Stimulated activated CD8-positive, alpha-beta memory T cell treated with anti-CD3 and anti-CD28 coated beads, Interleukin-15, amount 100 ng/mL, for 48 hours (primary cell): ENCODE data around the gene CROCC.

Experiments used
- DNase-seq, 2 donors: peaks; one replicate each; pipeline ENCODE4 v3.0.0-alpha.2; 2020; ENCODE audit warnings: low read depth in 2 of 2

CROCC gene

GRCh38 chr1:16969057-16969611 lies 47.4 kb downstream of the CROCC start:
- no peak for DNase-seq

DNA sequence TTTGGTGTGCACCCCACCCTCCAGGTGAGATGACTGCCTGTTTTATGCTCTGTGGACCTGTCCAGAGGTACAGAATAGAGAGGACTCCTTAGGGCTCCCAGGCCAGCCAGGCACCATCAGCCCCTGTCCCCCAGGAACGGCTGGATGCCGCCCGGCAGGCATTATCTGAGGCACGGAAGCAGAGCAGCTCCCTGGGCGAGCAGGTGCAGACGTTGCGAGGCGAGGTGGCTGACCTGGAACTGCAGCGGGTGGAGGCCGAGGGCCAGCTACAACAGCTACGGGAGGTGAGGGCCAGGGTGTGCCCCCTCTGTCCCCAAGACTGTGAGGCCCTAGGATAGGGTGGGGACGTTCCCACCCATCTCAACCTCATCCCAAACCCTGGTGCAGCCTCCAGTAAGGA lies 47.9 kb downstream of the CROCC start:
- DNase-seq = no peak

GRCh38 chr1:16970132-16970910 lies 48.6 kb downstream of the CROCC start:
- DNase-seq = no peak

- DNase-seq = no peak
These were observed 49.8 kb downstream of the CROCC start for GRCh38 chr1:16971341-16972188.

DNA sequence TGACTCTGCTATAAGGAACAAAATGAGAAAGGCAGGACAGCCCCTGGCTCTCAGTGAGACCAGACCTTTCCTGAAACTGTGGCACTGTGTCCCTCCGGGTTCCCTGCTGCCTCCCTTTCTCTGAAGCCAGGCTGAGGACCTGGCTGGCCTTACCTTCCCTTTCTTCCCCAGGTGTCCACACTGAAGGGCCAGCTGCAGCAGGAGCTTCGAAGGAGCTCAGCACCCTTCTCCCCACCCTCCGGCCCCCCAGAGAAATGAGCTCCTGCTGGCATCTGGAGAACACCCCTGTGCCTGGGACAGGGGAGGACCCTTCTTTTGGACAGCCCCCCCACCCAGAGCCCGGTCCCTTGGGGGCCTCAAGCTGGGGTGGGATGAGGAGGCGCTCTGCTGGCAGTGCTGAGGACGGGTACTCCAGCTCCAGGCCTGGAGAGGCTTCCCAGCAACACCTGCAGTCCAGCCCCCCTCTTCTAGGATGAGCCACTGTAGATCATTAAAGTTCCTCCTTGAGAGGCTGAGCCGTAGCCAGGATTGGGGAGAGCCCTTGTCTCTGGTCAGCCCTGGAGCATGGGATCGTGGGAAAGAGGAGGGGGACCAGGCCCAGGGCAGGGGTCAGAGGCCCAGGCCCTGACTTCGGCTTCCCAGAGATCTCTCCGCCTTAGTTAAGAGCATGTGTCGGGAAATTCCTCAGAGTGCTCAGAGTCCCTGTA lies 50.6 kb downstream of the CROCC start:
- DNase-seq = no peak

DNA sequence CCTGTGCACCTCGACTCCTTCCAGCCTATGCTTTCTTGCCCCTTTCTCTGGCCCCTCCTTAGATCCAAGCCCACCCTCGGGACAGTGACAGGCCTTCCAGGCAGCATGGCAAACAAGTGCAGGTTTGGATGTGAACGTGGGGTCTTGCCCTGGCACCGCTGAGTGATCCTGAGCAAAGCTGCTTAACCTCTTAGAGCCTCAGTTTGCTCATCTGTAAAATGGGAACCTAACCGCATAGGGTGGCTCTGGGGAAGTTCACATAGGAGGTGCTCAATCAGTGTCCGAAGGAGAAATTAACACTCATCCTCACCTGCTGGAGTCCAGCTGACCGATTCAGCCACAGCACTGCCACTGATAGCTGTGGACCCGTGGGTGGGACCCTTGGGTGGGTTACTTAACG lies 51.5 kb downstream of the CROCC start:
- DNase-seq = no peak

DNA sequence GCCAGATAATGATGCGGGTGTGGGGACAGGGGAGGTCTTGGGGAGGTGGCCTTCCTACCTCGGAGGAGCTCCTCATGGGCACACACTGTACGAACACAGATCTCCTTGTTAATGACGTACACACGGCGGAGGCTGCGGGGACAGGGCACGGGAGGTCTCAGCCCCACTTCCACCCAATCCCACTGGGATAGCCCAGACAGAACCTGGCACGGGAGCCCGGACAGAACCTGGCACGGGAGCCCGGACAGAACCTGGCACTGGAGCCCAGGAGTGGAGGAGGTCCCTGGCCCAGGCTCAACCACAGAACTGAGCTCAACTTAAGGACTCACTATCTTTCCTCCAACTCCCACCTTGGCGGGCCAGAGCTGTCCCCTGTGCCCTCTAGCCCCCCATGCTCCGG lies 53.5 kb downstream of the CROCC start:
- no peak for DNase-seq

GRCh38 chr1:16975838-16976237 lies 54.1 kb downstream of the CROCC start:
- no peak for DNase-seq

- DNase-seq = no peak
These were observed 55.2 kb downstream of the CROCC start for GRCh38 chr1:16976966-16977365.

- DNase-seq = no peak
These were observed 55.6 kb downstream of the CROCC start for GRCh38 chr1:16977377-16977776.

DNA sequence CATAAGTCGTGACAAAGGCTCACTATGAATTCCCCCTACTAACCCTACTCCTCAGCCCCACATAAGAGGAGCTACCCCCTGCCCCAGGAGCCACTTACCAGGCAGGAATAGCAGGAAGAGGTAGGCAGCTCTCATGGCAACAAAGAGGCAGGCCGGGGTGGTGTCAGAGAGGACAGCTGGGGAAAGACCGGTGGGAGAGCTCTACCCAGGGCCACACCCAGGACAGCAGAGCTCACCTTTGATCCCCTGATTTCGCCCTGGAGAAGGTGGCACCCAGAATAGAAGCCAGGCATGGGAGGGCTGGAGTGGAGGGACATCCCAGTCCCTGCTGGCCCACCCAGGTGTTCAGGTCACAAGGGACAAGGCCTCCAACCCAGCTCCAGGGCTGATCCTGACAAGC lies 56.4 kb downstream of the CROCC start:
- no peak for DNase-seq

GRCh38 chr1:16978567-16979474 lies 57.1 kb downstream of the CROCC start:
- no peak for DNase-seq

GRCh38 chr1:16979475-16980327 lies 58.0 kb downstream of the CROCC start:
- no peak for DNase-seq

- no peak for DNase-seq
These were observed 58.9 kb downstream of the CROCC start, which contains the start of gene MFAP2 for GRCh38 chr1:16980473-16981268. Gene MFAP2 (minus strand): TSS chr1:16980620. CDS start chr1:16978273, 2,347 bp downstream.

DNA sequence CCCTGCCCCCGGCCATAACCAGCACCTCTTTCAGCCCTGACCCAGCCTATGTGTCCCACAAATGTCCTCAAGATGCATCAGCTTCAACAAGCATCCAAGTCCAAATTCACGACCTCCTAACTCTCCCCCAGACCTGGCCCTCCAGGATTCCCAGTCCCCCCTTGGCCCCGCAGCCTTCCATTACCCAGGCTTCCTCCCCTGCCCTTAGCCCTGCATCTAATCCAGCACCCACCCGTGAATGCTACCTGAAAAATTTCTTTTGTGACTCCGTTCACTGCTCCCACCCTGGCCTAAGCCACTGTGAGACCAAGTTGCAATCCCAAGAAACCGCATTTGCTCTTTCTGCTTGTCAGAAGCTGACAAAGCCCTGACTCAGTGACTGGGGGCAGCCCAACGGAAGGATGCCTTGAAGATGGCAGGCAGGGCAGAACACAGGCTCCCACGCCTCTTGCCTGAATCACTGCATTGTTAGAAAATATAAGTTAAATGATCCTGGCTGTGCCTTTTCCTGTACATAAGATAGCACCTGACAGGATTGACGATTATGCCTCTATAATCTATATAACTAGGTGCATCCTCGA lies 59.6 kb downstream of the CROCC start:
- DNase-seq = no peak

DNA sequence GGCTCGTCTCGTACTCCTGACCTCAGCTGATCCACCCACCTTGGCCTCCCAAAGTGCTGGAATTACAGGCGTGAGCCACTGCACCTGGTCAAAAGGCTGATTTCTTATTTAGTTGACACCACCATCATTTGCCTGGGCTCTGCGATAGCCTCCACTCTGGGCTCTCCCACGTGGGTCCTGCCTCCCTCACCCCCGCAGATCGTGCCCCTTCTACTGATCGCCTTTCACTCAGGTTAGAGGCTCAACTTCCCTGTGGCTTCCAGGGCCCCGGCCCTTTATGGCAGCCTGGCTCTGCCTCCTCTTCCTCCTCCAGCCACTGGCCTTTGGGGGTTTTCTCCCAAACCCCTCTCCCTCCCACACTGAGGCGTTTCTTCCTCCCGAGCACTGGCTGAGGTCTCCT lies 61.2 kb downstream of the CROCC start:
- no peak for DNase-seq

- DNase-seq = no peak
These were observed 61.9 kb downstream of the CROCC start for GRCh38 chr1:16983649-16984048.

- DNase-seq = no peak
These were observed 63.0 kb downstream of the CROCC start for GRCh38 chr1:16984717-16985116.

DNA sequence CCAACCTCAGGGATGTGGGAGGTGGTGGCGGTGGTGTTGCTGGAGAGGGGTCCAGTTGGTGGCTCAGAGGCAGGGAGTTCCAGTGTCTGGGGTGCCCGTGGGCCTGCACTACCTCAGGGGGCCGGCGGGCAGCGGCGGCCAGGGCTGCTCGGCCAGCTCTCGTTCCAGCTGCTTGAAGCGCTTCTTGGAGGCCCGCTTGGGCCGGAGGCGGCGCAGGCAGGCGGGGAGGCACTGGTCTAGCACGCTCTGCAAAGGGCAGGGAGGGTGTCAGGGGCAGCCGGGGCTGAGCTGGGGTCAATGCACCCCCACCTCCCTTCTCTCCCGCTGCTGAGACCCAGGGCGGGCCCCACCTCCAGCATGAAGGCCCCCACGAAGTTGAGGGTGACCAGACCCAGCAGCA lies 64.4 kb downstream of the CROCC start:
- no peak for DNase-seq
